HFFc6 (cell line): ENCODE data around the gene ASXL2. TPM values are rescaled to one million over a fixed set of nuclear protein-coding genes. Genes with fewer than 3 reads are reported as not detected.

ENCODE experiments used
- DNase-seq: peaks from one replicate; pipeline ENCODE4 v3.0.0-alpha.2; 2018
- H3K27ac Mint-ChIP-seq: 2 replicates; pipeline ENCODE4 v1.8.0; 2020; ENCODE audit warnings: mild to moderate bottlenecking, mixed read lengths
- H3K27me3 Mint-ChIP-seq: 2 replicates; pipeline ENCODE4 v1.8.0; 2021; ENCODE audit warnings: mild to moderate bottlenecking, moderate library complexity, mixed read lengths; ENCODE audit not compliant: insufficient read depth
- H3K36me3 Mint-ChIP-seq: 2 replicates; pipeline ENCODE4 v1.8.0; 2021; ENCODE audit warnings: low read depth, mixed read lengths
- H3K4me1 Mint-ChIP-seq: 2 replicates; pipeline ENCODE4 v1.8.0; 2020; ENCODE audit warnings: low read depth, mixed read lengths
- H3K4me3 Mint-ChIP-seq: 2 replicates; pipeline ENCODE4 v1.8.0; 2020; ENCODE audit warnings: mild to moderate bottlenecking, moderate library complexity, mixed read lengths
- H3K9me3 Mint-ChIP-seq: 2 replicates; pipeline ENCODE4 v1.8.0; 2020; ENCODE audit warnings: mild to moderate bottlenecking, mixed read lengths
- CTCF ChIP-seq: fragments of 200-600 bp; sonication (generic); IDR thresholded peaks from 2 replicates; pipeline ENCODE4 v1.5.0; 2021; ENCODE audit warnings: antibody characterized with exemption, mild to moderate bottlenecking
- total RNA-seq, 6 experiments: library from RNA; stranded (reverse); fragmentation: NEBNext Ultra II Directional; extraction: Animal tissue kit (Norgen Biotek cat#: 25700); gene quantifications; 2 replicates in 1 of 6; 3 replicates in 5 of 6; pipeline ENCODE4 v1.2.3, GENCODE V29; 2021

Gene ASXL2
- total RNA-seq, 6 experiments from 2014 or later = 24.6 to 29.6 (median 26.6) TPM

DNA sequence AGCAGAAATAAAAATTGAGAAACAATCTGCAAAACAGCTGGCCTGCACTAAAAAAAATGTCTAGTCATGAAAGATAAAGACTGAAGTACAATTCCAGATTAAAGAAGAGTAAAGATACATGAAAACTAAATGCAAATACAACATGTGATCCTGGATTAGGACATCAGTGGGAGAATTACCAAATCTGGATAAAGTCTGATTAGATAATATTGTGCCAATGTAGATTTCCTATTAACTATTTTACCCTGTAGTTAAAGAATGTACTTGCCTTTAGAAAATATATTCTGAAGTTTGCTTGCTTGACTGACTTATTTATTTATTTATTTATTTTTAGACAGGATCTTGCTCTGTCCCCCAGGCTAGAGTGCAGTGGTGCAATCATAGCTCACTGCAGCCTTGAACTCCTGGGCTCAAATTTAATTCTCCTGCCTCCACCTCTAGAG is 58.7 kb downstream of the ASXL2 start:
- no peak for TF ChIP-seq CTCF
- H3K4me1 Mint-ChIP-seq = peaks cover 21% of the 10 kb centered on the region
- no peak overlapping the region for H3K27ac Mint-ChIP-seq
- H3K9me3 Mint-ChIP-seq = no peaks in the 10 kb centered on the region
- H3K36me3 Mint-ChIP-seq = peaks cover 5% of the 10 kb centered on the region; the same call in 1 of the 2 replicates
- no peak for DNase-seq
- H3K27me3 Mint-ChIP-seq = no peaks in the 10 kb centered on the region
- no peak overlapping the region for H3K4me3 Mint-ChIP-seq

- no peak overlapping the region for H3K27ac Mint-ChIP-seq
- no peaks in the 10 kb centered on the region for H3K9me3 Mint-ChIP-seq
- no peak overlapping the region for H3K4me3 Mint-ChIP-seq
- DNase-seq = no peak
- peaks cover 24% of the 10 kb centered on the region for H3K4me1 Mint-ChIP-seq
- TF ChIP-seq CTCF = no peak
- no peaks in the 10 kb centered on the region for H3K27me3 Mint-ChIP-seq
- peaks cover 4% of the 10 kb centered on the region; the same call in 1 of the 2 replicates for H3K36me3 Mint-ChIP-seq
Observed at GRCh38 chr2:25817630-25818029, 60.7 kb downstream of the ASXL2 start.

- H3K36me3 Mint-ChIP-seq = no peaks in the 10 kb centered on the region
- no peaks in the 10 kb centered on the region for H3K9me3 Mint-ChIP-seq
- no peak for TF ChIP-seq CTCF
- no peak overlapping the region for H3K4me3 Mint-ChIP-seq
- H3K27me3 Mint-ChIP-seq = no peaks in the 10 kb centered on the region
- peaks cover 21% of the 10 kb centered on the region for H3K4me1 Mint-ChIP-seq
- DNase-seq = no peak
- no peak overlapping the region for H3K27ac Mint-ChIP-seq
Observed at GRCh38 chr2:25817006-25817405, 61.3 kb downstream of the ASXL2 start.

- no peak overlapping the region for H3K4me3 Mint-ChIP-seq
- H3K4me1 Mint-ChIP-seq = peaks cover 21% of the 10 kb centered on the region
- TF ChIP-seq CTCF = no peak
- H3K27me3 Mint-ChIP-seq = no peaks in the 10 kb centered on the region
- H3K36me3 Mint-ChIP-seq = no peaks in the 10 kb centered on the region
- DNase-seq = no peak
- no peak overlapping the region for H3K27ac Mint-ChIP-seq
- no peaks in the 10 kb centered on the region for H3K9me3 Mint-ChIP-seq
Observed at GRCh38 chr2:25816249-25816648, 62.0 kb downstream of the ASXL2 start.

- Mint-ChIP-seq H3K36me3 (peaks cover 9% of the 10 kb centered on the region; the same call in 1 of the 2 replicates), H3K4me1 (peaks cover 21% of the 10 kb centered on the region), H3K27ac (no peak overlapping the region), H3K4me3 (no peak overlapping the region), H3K9me3 (no peaks in the 10 kb centered on the region), H3K27me3 (no peaks in the 10 kb centered on the region; the same call in 1 of the 2 replicates)
- TF ChIP-seq CTCF = no peak
- DNase-seq = peak; percentile 24
Observed at GRCh38 chr2:25814681-25815080, 63.6 kb downstream of the ASXL2 start.

DNA sequence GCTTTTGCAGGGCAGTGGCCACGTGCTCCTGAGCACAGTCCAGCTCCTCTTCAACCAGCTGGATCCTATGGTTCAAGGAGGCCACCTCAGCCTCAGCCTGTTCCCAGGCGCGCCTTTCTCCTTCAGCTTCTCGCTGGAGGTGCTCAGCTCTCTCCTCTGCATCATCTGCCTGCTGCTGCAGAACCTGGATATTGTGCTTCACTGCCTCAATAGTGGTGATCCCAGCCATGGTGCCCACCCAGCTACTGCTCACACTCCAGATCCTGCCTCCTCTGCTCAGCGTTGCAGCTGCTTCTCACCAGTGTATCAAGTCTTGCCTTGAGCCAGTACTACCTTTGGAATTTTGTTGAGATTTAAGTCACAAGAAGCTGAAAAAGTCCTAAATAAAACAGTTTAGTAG is 67.9 kb downstream of the ASXL2 start:
- peaks cover 14% of the 10 kb centered on the region for H3K36me3 Mint-ChIP-seq
- H3K9me3 Mint-ChIP-seq = no peaks in the 10 kb centered on the region
- no peaks in the 10 kb centered on the region; the same call in 1 of the 2 replicates for H3K27me3 Mint-ChIP-seq
- no peak for TF ChIP-seq CTCF
- no peak overlapping the region for H3K27ac Mint-ChIP-seq
- no peak overlapping the region for H3K4me3 Mint-ChIP-seq
- H3K4me1 Mint-ChIP-seq = peaks cover 42% of the 10 kb centered on the region
- DNase-seq = no peak
